ENCODE results near the gene NHLH1.

Gene NHLH1

DNA sequence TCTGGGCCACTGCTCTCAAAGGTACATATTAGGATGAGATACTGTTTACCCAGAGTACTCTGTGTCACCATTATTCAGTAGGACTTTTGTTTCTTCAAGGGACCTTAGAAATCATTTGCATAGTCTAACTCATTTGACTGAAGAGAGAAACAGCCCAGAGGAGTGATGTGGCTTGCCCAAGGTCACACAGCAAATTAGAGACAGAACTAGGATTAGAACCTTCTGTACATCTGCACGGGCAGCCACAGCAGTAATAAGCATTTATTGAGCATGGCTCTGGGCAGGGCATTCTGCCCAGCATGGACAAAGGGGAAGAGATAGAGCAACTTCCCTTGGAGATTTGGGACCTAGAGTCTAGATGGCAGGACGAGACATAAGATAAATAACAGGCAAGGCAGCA lies 5.7 kb upstream of the NHLH1 start:
- H3K36me3 ChIP-seq (ENCODE audit: insufficient read depth, low read length), result peaks cover 19% of the 10 kb centered on the region; the same call in 1 of the 2 replicates
- no peak overlapping the region for H3K27ac ChIP-seq
- no peak overlapping the region for H3K4me3 ChIP-seq
- no peak overlapping the region for H3K9ac ChIP-seq (ENCODE audit: insufficient read length)
- H3K9me3 ChIP-seq (ENCODE audit: low read depth, low read length), result no peaks in the 10 kb centered on the region
- DNase-seq (ENCODE audit: low read depth, low spot score), result no peak
- TF ChIP-seq FOXP2 (optimal IDR thresholded peaks at IDR 0.05; ENCODE audit: control extremely low read depth, extremely low read length, insufficient read depth) (no peak), POLR2AphosphoS5 (IDR thresholded peaks at IDR 0.05; ENCODE audit: borderline replicate concordance, low read depth, low read length) (no peak), EZH2 (IDR thresholded peaks at IDR 0.05) (no peak)

DNA sequence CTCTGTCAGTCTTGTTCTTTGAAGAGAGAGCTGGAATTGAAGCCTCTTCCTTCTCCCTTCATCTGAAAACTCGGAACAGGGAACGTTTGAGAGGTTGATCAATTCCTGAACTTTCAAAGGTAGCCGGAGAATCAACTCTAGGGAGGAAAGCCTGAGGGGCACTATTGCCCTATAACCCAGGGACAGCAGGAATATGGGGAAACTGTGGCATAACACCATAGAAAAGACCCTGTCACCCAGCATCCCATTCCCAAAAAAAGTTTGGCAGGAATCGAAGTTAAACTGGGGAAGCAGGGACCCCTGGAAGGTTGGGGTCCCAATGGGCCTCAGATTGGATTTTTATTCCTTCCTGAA lies 5.1 kb upstream of the NHLH1 start:
- TF ChIP-seq EZH2 (IDR thresholded peaks at IDR 0.05) (no peak), FOXP2 (optimal IDR thresholded peaks at IDR 0.05; ENCODE audit: control extremely low read depth, extremely low read length, insufficient read depth) (no peak), POLR2AphosphoS5 (IDR thresholded peaks at IDR 0.05; ENCODE audit: borderline replicate concordance, low read depth, low read length) (no peak)
- Histone ChIP-seq H3K27ac (no peak overlapping the region), H3K36me3 (ENCODE audit: insufficient read depth, low read length) (peaks cover 14% of the 10 kb centered on the region; the same call in 1 of the 2 replicates), H3K9me3 (ENCODE audit: low read depth, low read length) (no peaks in the 10 kb centered on the region), H3K9ac (ENCODE audit: insufficient read length) (no peak overlapping the region), H3K4me3 (no peak overlapping the region)
- DNase-seq (ENCODE audit: low read depth, low spot score), result no peak

DNA sequence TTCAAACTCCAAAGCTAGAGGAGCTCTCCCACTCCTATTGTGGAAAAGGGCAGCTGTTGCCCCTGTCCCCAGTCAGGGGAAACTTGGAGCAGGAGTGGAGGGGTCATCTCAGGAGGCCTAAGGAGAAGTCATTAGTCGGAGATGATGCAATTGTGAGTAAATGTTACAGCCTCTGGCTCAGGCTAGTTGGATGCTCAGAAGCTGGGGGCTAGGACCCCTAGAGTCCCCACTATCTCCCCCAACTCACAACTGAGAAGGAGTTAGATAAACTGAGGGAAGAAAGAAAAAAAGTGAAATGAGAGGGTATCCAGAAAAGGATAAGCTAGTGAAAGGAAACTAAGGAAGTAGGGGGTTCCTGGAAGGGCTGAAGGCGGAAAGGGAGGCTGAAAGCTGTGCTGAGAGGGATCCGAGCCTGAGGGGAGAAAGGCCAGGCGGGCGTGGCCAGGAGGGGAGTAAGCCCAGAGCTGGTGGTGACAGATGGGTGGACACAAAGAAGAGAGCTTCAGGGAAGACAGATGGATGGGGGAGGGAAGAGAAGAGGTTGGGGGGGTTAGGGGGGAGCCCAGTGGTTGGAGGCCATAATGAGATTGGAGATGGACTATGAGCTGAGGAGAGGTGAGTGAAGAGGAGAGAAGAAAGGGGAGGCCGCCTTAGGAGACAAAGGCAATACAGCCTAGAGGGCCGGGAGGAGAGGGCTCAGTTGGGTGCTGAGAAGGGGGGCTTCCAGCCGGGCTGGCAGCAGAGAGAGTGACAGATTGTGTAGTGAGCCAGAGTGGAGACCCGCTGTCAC lies 4.5 kb upstream of the NHLH1 start:
- no peak for TF ChIP-seq POLR2AphosphoS5 (IDR thresholded peaks at IDR 0.05; ENCODE audit: borderline replicate concordance, low read depth, low read length)
- no peak overlapping the region for H3K27ac ChIP-seq
- no peaks in the 10 kb centered on the region for H3K9me3 ChIP-seq (ENCODE audit: low read depth, low read length)
- H3K9ac ChIP-seq (ENCODE audit: insufficient read length), result no peak overlapping the region
- peaks cover 10% of the 10 kb centered on the region; the same call in 1 of the 2 replicates for H3K36me3 ChIP-seq (ENCODE audit: insufficient read depth, low read length)
- no peak overlapping the region for H3K4me3 ChIP-seq
- DNase-seq (ENCODE audit: low read depth, low spot score), result no peak

DNA sequence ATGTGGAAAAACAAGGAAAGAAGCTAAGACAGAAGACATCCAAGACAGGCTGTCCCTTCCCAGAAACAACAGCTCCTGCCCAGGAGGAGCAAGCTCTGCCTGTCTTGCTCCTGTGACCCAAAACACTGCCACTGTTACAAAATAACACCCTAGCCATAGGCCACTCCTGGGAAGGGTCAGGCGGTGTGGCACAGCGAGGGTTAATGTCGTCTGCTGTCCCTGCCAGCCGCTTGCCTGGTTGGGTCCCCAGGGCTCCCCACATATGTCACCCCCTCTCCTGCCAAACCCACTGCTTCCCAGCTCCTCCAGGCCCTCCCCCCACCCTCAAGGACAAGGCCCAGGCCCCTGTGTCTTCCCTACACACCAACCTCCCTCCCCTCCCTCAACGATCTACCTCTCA lies 3.9 kb upstream of the NHLH1 start:
- H3K36me3 ChIP-seq (ENCODE audit: insufficient read depth, low read length), result peaks cover 4% of the 10 kb centered on the region; the same call in 1 of the 2 replicates
- H3K27ac ChIP-seq, result no peak overlapping the region
- H3K9me3 ChIP-seq (ENCODE audit: low read depth, low read length), result no peaks in the 10 kb centered on the region
- no peak for DNase-seq (ENCODE audit: low read depth, low spot score)
- no peak for TF ChIP-seq EZH2 (IDR thresholded peaks at IDR 0.05)
- no peak for TF ChIP-seq FOXP2 (optimal IDR thresholded peaks at IDR 0.05; ENCODE audit: control extremely low read depth, extremely low read length, insufficient read depth)
- TF ChIP-seq POLR2AphosphoS5 (IDR thresholded peaks at IDR 0.05; ENCODE audit: borderline replicate concordance, low read depth, low read length), result no peak
- no peak overlapping the region for H3K4me3 ChIP-seq
- H3K9ac ChIP-seq (ENCODE audit: insufficient read length), result no peak overlapping the region

DNA sequence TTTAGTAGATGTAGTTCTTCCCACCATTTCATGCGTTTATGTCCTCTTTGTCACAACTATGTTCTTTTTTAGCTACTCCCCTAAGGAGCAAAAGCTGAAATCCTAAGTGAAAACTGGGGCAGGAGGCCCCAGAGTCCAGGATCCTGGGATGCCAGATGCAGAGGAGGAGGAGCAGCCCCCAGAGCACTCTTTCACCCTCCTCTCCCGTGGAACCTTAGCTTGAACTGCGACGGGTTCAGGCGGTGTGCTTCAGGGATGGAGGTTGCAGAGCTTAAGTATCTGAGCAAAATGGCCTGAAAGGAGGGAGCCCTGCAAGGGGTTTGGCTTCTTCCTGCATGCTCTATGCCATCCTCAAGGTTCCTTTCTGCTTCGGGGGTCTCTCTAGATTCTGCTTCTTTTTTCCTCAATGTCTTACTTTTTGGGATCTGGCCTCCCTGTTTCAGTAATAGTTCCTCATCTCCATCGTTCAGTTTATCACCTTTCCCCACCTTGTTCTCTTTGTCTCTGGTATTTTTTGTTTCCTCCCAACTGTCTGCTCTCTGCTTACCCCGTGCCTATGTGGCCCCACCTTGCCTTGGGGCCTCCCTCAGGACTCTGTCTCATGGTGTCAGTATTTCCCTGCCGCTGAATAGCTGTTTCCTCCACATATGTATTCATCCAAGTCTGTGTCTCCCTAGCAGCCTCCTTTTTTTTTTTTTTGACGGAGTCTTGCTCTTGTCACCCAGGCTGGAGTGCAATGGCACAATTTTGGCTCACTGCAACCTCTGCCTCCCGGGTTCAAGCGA lies 2.7 kb upstream of the NHLH1 start:
- Histone ChIP-seq H3K27ac (no peak overlapping the region), H3K9ac (ENCODE audit: insufficient read length) (no peak overlapping the region), H3K36me3 (ENCODE audit: insufficient read depth, low read length) (peaks cover 4% of the 10 kb centered on the region; the same call in 1 of the 2 replicates), H3K4me3 (no peak overlapping the region), H3K9me3 (ENCODE audit: low read depth, low read length) (no peaks in the 10 kb centered on the region)
- no peak for TF ChIP-seq EZH2 (IDR thresholded peaks at IDR 0.05)
- TF ChIP-seq FOXP2 (optimal IDR thresholded peaks at IDR 0.05; ENCODE audit: control extremely low read depth, extremely low read length, insufficient read depth), result no peak
- TF ChIP-seq POLR2AphosphoS5 (IDR thresholded peaks at IDR 0.05; ENCODE audit: borderline replicate concordance, low read depth, low read length), result no peak
- DNase-seq (ENCODE audit: low read depth, low spot score), result no peak

DNA sequence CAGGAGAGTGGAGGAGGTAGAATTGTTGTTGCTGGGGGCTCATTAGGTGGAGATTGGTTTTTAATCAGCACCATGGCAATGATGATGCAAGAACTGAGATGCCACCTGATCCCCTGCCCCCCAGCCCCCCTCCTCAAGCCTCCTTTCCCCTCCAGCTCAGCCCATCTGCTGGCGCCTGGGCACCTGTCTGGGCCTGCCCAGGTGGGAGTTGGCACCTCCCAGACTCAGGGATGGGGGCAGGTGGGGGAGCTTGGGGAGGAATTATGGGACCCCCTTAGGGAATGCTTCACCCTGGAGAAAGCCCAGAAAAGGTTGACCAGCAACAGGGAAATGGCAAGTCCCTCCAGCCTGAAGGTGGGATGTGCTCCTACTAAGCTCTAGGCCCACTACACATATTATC lies 1.5 kb upstream of the NHLH1 start:
- Histone ChIP-seq H3K4me3 (no peak overlapping the region), H3K27ac (no peak overlapping the region), H3K9me3 (ENCODE audit: low read depth, low read length) (no peaks in the 10 kb centered on the region), H3K36me3 (ENCODE audit: insufficient read depth, low read length) (no peaks in the 10 kb centered on the region), H3K9ac (ENCODE audit: insufficient read length) (no peak overlapping the region)
- DNase-seq (ENCODE audit: low read depth, low spot score), result no peak
- TF ChIP-seq POLR2AphosphoS5 (IDR thresholded peaks at IDR 0.05; ENCODE audit: borderline replicate concordance, low read depth, low read length), result no peak
- no peak for TF ChIP-seq FOXP2 (optimal IDR thresholded peaks at IDR 0.05; ENCODE audit: control extremely low read depth, extremely low read length, insufficient read depth)
- no peak for TF ChIP-seq EZH2 (IDR thresholded peaks at IDR 0.05)

DNA sequence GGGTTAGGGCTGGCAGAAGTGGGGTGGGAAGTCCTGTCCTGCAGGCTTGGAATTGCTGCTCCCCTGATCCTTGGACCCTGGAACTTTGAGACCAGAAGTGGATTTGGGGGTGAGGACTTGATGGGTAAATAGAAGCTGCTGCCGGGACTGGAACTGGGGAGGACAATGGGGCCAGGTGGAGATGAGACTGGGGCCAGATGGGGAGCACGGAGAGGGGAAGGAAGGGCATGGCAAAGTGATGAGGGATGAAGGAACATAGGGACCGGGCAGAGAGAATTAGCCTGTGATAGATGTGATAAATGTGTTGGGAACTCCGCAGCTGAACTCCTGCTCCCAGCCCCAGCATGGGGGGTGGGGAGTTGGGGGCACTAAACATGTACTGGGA lies 637 bp downstream of the NHLH1 start:
- Histone ChIP-seq H3K36me3 (ENCODE audit: insufficient read depth, low read length) (no peaks in the 10 kb centered on the region), H3K4me3 (no peak overlapping the region), H3K9ac (ENCODE audit: insufficient read length) (no peak overlapping the region), H3K27ac (no peak overlapping the region), H3K9me3 (ENCODE audit: low read depth, low read length) (no peaks in the 10 kb centered on the region)
- no peak for TF ChIP-seq EZH2 (IDR thresholded peaks at IDR 0.05)
- DNase-seq (ENCODE audit: low read depth, low spot score), result no peak

DNA sequence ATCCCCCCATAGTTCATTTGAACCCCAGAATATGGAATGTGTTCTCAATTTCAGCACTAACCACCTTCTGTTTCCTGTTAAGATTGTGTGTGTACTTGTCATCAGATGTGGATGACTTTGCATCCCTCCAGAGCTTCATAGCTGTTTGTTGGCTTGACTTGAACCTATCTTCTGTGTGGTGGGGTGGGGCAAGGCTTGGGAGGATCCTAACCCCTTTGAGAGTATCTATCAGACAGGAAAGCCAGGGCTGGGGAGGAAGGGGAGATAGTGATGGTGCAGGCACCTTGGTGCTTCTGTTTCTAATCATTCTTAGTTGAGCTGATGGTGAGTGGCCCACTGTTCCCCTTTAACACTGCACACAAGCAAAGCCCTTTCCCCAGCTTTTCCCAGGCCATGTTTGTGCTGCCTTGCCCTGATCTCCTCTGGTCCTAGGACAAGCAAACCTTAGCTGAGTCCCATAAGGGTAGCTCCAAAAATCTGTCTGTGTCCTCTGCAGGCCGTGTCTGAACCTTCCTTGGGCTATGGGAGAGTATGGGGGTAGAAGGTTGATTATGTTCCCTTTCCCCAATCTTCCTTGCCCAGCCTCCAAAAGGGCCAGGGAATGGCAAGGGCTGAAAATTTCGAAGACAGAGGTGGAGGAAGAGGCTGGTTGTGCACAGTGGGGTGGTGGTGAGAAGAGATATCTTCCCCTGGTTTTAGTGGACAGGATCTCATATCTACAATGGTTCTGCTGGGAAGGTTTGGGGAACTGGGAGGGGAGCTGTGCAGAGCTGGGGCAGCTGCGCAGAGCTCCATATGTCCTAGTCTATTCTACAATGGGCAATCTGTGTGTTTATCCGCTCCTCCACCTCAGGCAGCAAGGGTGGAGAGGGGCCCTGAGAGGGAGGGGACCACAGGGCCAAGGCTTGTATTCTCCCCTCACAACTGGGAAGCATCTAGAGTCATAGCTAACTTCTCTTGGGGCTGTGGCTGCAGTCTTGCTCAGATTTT lies 1.4 kb downstream of the NHLH1 start:
- H3K4me3 ChIP-seq, result no peak overlapping the region
- no peak for DNase-seq (ENCODE audit: low read depth, low spot score)
- no peaks in the 10 kb centered on the region for H3K9me3 ChIP-seq (ENCODE audit: low read depth, low read length)
- TF ChIP-seq EZH2 (IDR thresholded peaks at IDR 0.05), result no peak
- no peak for TF ChIP-seq POLR2AphosphoS5 (IDR thresholded peaks at IDR 0.05; ENCODE audit: borderline replicate concordance, low read depth, low read length)
- no peak for TF ChIP-seq FOXP2 (optimal IDR thresholded peaks at IDR 0.05; ENCODE audit: control extremely low read depth, extremely low read length, insufficient read depth)
- no peak overlapping the region for H3K9ac ChIP-seq (ENCODE audit: insufficient read length)
- H3K27ac ChIP-seq, result no peak overlapping the region
- no peaks in the 10 kb centered on the region for H3K36me3 ChIP-seq (ENCODE audit: insufficient read depth, low read length)
